H1 (cell line): ENCODE results near the gene NEU2.

ENCODE experiments used
- EZH2 ChIP-seq: fragments of 200-600 bp; sonication (generic); IDR thresholded peaks from 2 replicates; pipeline ENCODE4 v1.7.1; 2012; ENCODE audit warnings: low read depth, mild to moderate bottlenecking, moderate library complexity, low read length, inconsistent platforms; ENCODE audit not compliant: severe bottlenecking
- GTF2F1 ChIP-seq: IDR thresholded peaks from 2 replicates; pipeline ENCODE4 v1.6.1; 2012; ENCODE audit warnings: low read depth, low read length, improper control_type of control experiment, borderline replicate concordance
- JUND ChIP-seq: IDR thresholded peaks from 2 replicates; pipeline ENCODE4 v1.6.1; 2011; ENCODE audit warnings: mild to moderate bottlenecking, improper control_type of control experiment, low read length
- NRF1 ChIP-seq: IDR thresholded peaks from 2 replicates; pipeline ENCODE4 v1.6.1; 2011; ENCODE audit warnings: mild to moderate bottlenecking, low read depth, low read length, improper control_type of control experiment
- PHF8 ChIP-seq: fragments of 200-600 bp; sonication (generic); conservative IDR thresholded peaks from 2 replicates; pipeline ENCODE4 v1.7.1; 2012; ENCODE audit warnings: low read depth, mild to moderate bottlenecking, inconsistent platforms, low read length, moderate library complexity
- POLR2A ChIP-seq, 2 experiments: IDR thresholded peaks; 1 replicate in 1 of 2; 2 replicates in 1 of 2; pipeline ENCODE4 v1.6.1; 2011; ENCODE audit warnings: low read depth in 2 of 2, low read length in 2 of 2, mild to moderate bottlenecking in 2 of 2; ENCODE audit errors: control extremely low read depth in 1 of 2
- RBBP5 ChIP-seq: IDR thresholded peaks from 2 replicates; pipeline ENCODE4 v1.7.1; 2012; ENCODE audit warnings: low read depth, mild to moderate bottlenecking, inconsistent platforms, low read length, moderate library complexity, borderline replicate concordance
- SAP30 ChIP-seq: fragments of 300-600 bp; sonication (generic); IDR thresholded peaks from 2 replicates; pipeline ENCODE4 v1.7.1; 2012; ENCODE audit warnings: low read length, moderate library complexity, mild to moderate bottlenecking, inconsistent platforms; ENCODE audit not compliant: insufficient read depth, insufficient replicate concordance
- SIN3A ChIP-seq, 2 experiments: IDR thresholded peaks in 1 of 2; conservative IDR thresholded peaks in 1 of 2; 2 replicates each; pipeline ENCODE4 v1.6.1; 2011 to 2012; ENCODE audit warnings: low read length in 2 of 2, improper control_type of control experiment in 1 of 2, low read depth in 1 of 2, mild to moderate bottlenecking in 1 of 2
- SP2 ChIP-seq: IDR thresholded peaks from 2 replicates; pipeline ENCODE4 v1.6.1; 2012; ENCODE audit warnings: mild to moderate bottlenecking, low read length, inconsistent platforms
- TF ChIP-seq, protein P1 (sequence below), 3 experiments: IDR thresholded peaks; 1 replicate in 2 of 3; 2 replicates in 1 of 3; pipeline versions ENCODE4 v1.5.1 to v1.6.1; 2011; ENCODE audit warnings: low read length in 3 of 3, mild to moderate bottlenecking in 3 of 3, inconsistent platforms in 2 of 3, low read depth in 1 of 3, moderate library complexity in 1 of 3; ENCODE audit not compliant: insufficient read depth in 1 of 3; ENCODE audit errors: control extremely low read depth in 1 of 3
- TF ChIP-seq, protein P2 (sequence below): IDR thresholded peaks from 2 replicates; pipeline ENCODE4 v1.6.1; 2011; ENCODE audit warnings: low read length, improper control_type of control experiment

DNA sequence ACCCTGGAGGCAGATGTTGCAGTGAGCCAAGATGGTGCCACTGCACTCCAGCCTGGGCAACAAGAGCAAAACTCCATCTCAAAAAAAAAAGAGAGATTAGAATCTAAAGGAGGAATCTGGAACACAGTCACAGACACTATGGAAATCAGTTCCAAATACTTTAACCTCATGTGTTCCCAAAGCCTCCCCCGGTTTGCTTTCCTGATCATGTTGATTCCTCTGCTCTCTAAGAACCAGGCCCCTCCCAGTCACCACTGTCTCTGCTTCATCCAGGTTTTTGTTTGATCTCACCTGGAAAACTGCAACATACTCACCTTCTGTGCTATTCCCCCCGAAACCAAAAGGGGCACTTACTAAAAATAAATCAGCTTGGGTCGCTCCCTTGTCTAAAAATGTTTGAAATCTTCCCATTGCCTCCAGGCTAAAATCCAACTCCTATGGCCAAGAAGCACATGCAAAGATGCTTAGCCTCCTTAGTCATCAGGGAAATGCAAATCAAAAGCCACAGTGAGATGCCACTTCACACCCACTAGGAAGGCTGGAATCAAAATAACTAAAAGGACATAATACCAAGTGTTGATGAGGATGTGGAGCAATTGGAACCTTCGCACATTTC is 6.2 kb upstream of the NEU2 start:
- TF ChIP-seq, protein P1, sequence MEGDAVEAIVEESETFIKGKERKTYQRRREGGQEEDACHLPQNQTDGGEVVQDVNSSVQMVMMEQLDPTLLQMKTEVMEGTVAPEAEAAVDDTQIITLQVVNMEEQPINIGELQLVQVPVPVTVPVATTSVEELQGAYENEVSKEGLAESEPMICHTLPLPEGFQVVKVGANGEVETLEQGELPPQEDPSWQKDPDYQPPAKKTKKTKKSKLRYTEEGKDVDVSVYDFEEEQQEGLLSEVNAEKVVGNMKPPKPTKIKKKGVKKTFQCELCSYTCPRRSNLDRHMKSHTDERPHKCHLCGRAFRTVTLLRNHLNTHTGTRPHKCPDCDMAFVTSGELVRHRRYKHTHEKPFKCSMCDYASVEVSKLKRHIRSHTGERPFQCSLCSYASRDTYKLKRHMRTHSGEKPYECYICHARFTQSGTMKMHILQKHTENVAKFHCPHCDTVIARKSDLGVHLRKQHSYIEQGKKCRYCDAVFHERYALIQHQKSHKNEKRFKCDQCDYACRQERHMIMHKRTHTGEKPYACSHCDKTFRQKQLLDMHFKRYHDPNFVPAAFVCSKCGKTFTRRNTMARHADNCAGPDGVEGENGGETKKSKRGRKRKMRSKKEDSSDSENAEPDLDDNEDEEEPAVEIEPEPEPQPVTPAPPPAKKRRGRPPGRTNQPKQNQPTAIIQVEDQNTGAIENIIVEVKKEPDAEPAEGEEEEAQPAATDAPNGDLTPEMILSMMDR (IDR thresholded peaks at IDR 0.05; ENCODE audit: control extremely low read depth in 1 of 3, insufficient read depth in 1 of 3, low read depth in 1 of 3, low read length in 3 of 3) = no peak
- TF ChIP-seq JUND (no peak), NRF1 (no peak), PHF8 (no peak), POLR2A (IDR thresholded peaks at IDR 0.05; ENCODE audit: control extremely low read depth in 1 of 2, low read depth in 2 of 2, low read length in 2 of 2) (no peak), EZH2 (no peak), RBBP5 (no peak), GTF2F1 (no peak), SIN3A (conservative IDR thresholded peaks at IDR 0.05 in 1 of 2, IDR thresholded peaks at IDR 0.05 in 1 of 2; ENCODE audit: low read depth in 1 of 2, low read length in 2 of 2) (no peak), SP2 (no peak), SAP30 (no peak)
- TF ChIP-seq, protein P2, sequence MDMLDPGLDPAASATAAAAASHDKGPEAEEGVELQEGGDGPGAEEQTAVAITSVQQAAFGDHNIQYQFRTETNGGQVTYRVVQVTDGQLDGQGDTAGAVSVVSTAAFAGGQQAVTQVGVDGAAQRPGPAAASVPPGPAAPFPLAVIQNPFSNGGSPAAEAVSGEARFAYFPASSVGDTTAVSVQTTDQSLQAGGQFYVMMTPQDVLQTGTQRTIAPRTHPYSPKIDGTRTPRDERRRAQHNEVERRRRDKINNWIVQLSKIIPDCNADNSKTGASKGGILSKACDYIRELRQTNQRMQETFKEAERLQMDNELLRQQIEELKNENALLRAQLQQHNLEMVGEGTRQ = no peak
